OCI-LY7 (cell line): ENCODE data around the gene TP53AIP1.
A peak's percentile ranks its signal among the peaks of the same experiment; 100 is the strongest.

Experiments used
- CTCF ChIP-seq: fragments of 200-600 bp; sonication (generic); conservative IDR thresholded peaks from 2 replicates; pipeline ENCODE4 v1.5.1; 2014; ENCODE audit warnings: mild to moderate bottlenecking, antibody characterized with exemption, low read length, moderate library complexity, mixed read lengths
- EZH2phosphoT487 ChIP-seq: fragments of 200-600 bp; sonication (generic); IDR thresholded peaks from 2 replicates; pipeline ENCODE4 v1.6.1; 2018; ENCODE audit warnings: low read depth, borderline replicate concordance, mild to moderate bottlenecking, mixed run types, antibody characterized with exemption, low read length, moderate library complexity, mixed read lengths

GRCh38 chr11:128905345-128906184 is 37.1 kb downstream of the TP53AIP1 start:
- TF ChIP-seq CTCF (peak; percentile 43), EZH2phosphoT487 (no peak)
